Measurements from ENCODE around the gene CELF3. TPM values are rescaled to one million over a fixed set of nuclear protein-coding genes. Genes with fewer than 3 reads are reported as not detected.

CELF3 gene
- total RNA-seq, 2 donors from 2014 or later, result 0.10 TPM; not detected in 1

GRCh38 chr1:151655371-151655770, 61.2 kb downstream of the CELF3 start:
- DNase-seq (ENCODE audit: low spot score), result no peak
- intact Hi-C loops (cut with DNase I), result no loop called here

- intact Hi-C loops (cut with DNase I), result no loop called here
- no peak for DNase-seq (ENCODE audit: low spot score)
Observed at GRCh38 chr1:151653397-151653796, 63.2 kb downstream of the CELF3 start.

Other genes with a start within 250 kb of the CELF3 start
- under 1 TPM in 1 of 2 donors, not detected in 1; 0.29 TPM for gene CGN, start 205.4 kb downstream of the CELF3 start, total RNA-seq
- gene TUFT1, start 176.5 kb downstream of the CELF3 start, total RNA-seq, result 1 to 10 TPM; 5.4 to 6.6 TPM
- 10 to 100 TPM; 40.1 to 41.9 TPM for gene SNX27, start 104.8 kb downstream of the CELF3 start, total RNA-seq
- 1 to 10 TPM in 1 of 2 donors, not detected in 1; 4.0 TPM for gene RIIAD1, start 4.7 kb upstream of the CELF3 start, total RNA-seq
- gene MRPL9, start 46.7 kb upstream of the CELF3 start, total RNA-seq, result 10 to 100 TPM; 46.3 to 49.1 TPM
- gene TDRKH, start 73.7 kb upstream of the CELF3 start, total RNA-seq, result 1 to 10 TPM; 4.7 to 5.1 TPM
- gene LINGO4, start 88.6 kb upstream of the CELF3 start, total RNA-seq, result not detected
- gene RORC, start 115.0 kb upstream of the CELF3 start, total RNA-seq, result not detected
- not detected for gene C2CD4D, start 123.0 kb upstream of the CELF3 start, total RNA-seq
- gene THEM5, start 136.9 kb upstream of the CELF3 start, total RNA-seq, result not detected
- gene THEM4, start 192.7 kb upstream of the CELF3 start, total RNA-seq, result 1 to 10 TPM; 9.4 to 9.8 TPM

Data from posterior vena cava (tissue), 2 donors.